Peyer's patch (tissue), 4 donors: ENCODE results near the gene DOK4. TPM values are rescaled to one million over a fixed set of nuclear protein-coding genes. Genes with fewer than 3 reads are reported as not detected.

ENCODE experiments used
- DNase-seq, 3 donors: peaks; one replicate each; pipeline ENCODE4 v3.0.0-alpha.2; 2017 to 2019
- H3K27ac ChIP-seq, 4 donors: fragments of 200-600 bp; sonication (generic); one replicate each; pipeline ENCODE4 v1.5.1; 2016 to 2019
- H3K27me3 ChIP-seq, 2 donors: fragments of 200-600 bp; sonication (generic); one replicate each; pipeline ENCODE4 v1.5.1; 2019
- H3K36me3 ChIP-seq, 3 donors: fragments of 200-600 bp; sonication (generic); one replicate each; pipeline ENCODE4 v1.5.1; 2016 to 2019
- H3K4me1 ChIP-seq, 4 donors: fragments of 200-600 bp; sonication (generic); one replicate each; pipeline ENCODE4 v1.5.1; 2016 to 2019
- H3K4me3 ChIP-seq, 4 donors: fragments of 200-600 bp; sonication (generic); 1 replicate in 3 of 4; 2 replicates in 1 of 4; pipeline ENCODE4 v1.5.1; 2016 to 2019; ENCODE audit warnings: mild to moderate bottlenecking in 1 of 4
- H3K9me3 ChIP-seq, 4 donors: fragments of 200-600 bp; sonication (generic); one replicate each; pipeline ENCODE4 v1.5.1; 2016 to 2019; ENCODE audit warnings: mild to moderate bottlenecking in 1 of 4
- POLR2A ChIP-seq, 2 donors: fragments of 450-650 bp; IDR thresholded peaks; one replicate each; pipeline ENCODE4 v1.5.1; 2017; ENCODE audit warnings: antibody characterized with exemption in 2 of 2, mild to moderate bottlenecking in 2 of 2, moderate library complexity in 2 of 2
- total RNA-seq, 4 donors: library from RNA; depleted of rRNA; stranded (reverse); fragments of >200 nt; gene quantifications; one replicate each; pipeline ENCODE4 v1.1.0, GENCODE V29; 2016
- TF ChIP-seq, protein P1 (sequence below), 6 experiments: fragments of 450-650 bp in 4 of 6; fragments of 200-600 bp in 2 of 6; sonication (generic) in 1 of 6; IDR thresholded peaks; one replicate each; pipeline ENCODE4 v1.5.1; 2017 to 2019; ENCODE audit warnings: antibody characterized with exemption in 6 of 6, mild to moderate bottlenecking in 3 of 6, moderate library complexity in 1 of 6

Gene DOK4
- total RNA-seq, 4 donors from 2014 or later, result 81.7 to 209 (median 189) TPM

DNA sequence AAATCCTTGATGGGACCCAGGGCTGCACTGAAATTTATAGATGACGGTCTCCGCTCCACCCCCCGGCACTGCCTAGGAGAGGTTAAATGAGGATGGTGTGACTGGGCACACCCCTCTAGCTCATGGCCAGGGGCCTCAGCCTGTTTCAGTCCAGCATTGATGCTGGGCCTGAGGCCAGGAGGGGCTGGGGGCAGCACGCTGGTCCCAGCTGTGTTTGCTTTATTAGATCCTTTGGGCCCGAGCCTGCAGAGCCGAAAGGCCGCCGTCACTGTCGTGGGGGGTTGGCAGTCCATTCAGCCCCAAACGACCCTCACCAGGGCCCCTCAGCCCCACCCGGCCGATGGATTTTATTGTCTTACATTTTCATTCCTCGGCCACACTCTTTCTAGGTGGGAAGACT lies 10.8 kb upstream of the DOK4 start:
- DNase-seq, result no peak
- H3K27ac ChIP-seq, result no peak overlapping the region
- H3K36me3 ChIP-seq, result no peaks in the 10 kb centered on the region
- H3K4me3 ChIP-seq, result no peak overlapping the region
- no peaks in the 10 kb centered on the region for H3K9me3 ChIP-seq
- H3K4me1 ChIP-seq, result no peaks in the 10 kb centered on the region
- TF ChIP-seq, protein P1, sequence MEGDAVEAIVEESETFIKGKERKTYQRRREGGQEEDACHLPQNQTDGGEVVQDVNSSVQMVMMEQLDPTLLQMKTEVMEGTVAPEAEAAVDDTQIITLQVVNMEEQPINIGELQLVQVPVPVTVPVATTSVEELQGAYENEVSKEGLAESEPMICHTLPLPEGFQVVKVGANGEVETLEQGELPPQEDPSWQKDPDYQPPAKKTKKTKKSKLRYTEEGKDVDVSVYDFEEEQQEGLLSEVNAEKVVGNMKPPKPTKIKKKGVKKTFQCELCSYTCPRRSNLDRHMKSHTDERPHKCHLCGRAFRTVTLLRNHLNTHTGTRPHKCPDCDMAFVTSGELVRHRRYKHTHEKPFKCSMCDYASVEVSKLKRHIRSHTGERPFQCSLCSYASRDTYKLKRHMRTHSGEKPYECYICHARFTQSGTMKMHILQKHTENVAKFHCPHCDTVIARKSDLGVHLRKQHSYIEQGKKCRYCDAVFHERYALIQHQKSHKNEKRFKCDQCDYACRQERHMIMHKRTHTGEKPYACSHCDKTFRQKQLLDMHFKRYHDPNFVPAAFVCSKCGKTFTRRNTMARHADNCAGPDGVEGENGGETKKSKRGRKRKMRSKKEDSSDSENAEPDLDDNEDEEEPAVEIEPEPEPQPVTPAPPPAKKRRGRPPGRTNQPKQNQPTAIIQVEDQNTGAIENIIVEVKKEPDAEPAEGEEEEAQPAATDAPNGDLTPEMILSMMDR (IDR thresholded peaks at IDR 0.05), result no peak
- no peak for TF ChIP-seq POLR2A (IDR thresholded peaks at IDR 0.05)
- no peaks in the 10 kb centered on the region for H3K27me3 ChIP-seq

DNA sequence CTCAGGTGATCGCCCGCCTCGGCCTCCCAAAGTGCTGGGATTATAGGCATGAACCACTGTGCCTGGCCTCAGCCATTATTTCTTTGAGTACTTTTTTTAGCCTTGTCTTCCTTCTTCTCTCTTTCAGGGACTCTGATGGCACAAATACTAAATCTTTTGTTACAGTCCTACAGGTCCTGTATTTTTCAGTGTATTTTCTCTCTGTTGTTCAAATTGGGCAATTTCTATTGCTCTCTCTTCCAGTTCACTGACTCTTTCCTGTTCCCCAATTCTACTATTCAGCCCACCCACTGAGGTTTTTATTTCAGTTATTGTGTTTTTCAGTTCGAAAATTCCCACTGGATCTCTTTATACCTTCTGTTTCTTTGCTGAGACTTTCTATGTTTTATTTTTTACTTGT lies 7.5 kb upstream of the DOK4 start:
- no peaks in the 10 kb centered on the region for H3K4me1 ChIP-seq
- no peaks in the 10 kb centered on the region for H3K9me3 ChIP-seq
- no peak for TF ChIP-seq POLR2A (IDR thresholded peaks at IDR 0.05)
- TF ChIP-seq, protein P1 (IDR thresholded peaks at IDR 0.05), result no peak
- H3K4me3 ChIP-seq, result no peak overlapping the region
- H3K27me3 ChIP-seq, result no peaks in the 10 kb centered on the region
- H3K27ac ChIP-seq, result no peak overlapping the region
- no peak for DNase-seq
- no peaks in the 10 kb centered on the region for H3K36me3 ChIP-seq

DNA sequence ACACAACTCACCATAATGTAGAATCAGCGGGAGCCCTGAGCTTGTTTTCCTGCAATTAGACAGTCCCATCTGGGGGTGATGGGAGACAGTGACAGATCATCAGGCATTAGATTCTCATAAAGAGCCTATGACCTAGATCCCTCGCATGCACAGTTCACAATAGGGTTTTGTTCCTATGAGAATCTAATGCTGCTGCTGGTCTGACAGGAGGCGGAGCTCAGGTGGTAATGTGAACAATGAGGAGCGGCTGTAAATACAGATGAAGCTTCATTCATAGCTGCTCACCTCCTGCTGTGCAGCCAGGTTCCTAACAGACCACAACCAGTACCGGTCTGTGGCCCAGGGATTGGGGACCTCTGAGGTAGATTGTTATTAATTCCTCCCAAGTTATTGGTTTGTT lies 2.9 kb upstream of the DOK4 start:
- Histone ChIP-seq H3K27me3 (no peaks in the 10 kb centered on the region), H3K27ac (no peak overlapping the region), H3K4me1 (peaks cover 4 to 21% (median 5%) of the 10 kb centered on the region in 4 donors), H3K4me3 (no peak overlapping the region), H3K9me3 (no peaks in the 10 kb centered on the region), H3K36me3 (no peaks in the 10 kb centered on the region)
- DNase-seq, result no peak
- TF ChIP-seq, protein P1 (IDR thresholded peaks at IDR 0.05), result no peak
- no peak for TF ChIP-seq POLR2A (IDR thresholded peaks at IDR 0.05)

DNA sequence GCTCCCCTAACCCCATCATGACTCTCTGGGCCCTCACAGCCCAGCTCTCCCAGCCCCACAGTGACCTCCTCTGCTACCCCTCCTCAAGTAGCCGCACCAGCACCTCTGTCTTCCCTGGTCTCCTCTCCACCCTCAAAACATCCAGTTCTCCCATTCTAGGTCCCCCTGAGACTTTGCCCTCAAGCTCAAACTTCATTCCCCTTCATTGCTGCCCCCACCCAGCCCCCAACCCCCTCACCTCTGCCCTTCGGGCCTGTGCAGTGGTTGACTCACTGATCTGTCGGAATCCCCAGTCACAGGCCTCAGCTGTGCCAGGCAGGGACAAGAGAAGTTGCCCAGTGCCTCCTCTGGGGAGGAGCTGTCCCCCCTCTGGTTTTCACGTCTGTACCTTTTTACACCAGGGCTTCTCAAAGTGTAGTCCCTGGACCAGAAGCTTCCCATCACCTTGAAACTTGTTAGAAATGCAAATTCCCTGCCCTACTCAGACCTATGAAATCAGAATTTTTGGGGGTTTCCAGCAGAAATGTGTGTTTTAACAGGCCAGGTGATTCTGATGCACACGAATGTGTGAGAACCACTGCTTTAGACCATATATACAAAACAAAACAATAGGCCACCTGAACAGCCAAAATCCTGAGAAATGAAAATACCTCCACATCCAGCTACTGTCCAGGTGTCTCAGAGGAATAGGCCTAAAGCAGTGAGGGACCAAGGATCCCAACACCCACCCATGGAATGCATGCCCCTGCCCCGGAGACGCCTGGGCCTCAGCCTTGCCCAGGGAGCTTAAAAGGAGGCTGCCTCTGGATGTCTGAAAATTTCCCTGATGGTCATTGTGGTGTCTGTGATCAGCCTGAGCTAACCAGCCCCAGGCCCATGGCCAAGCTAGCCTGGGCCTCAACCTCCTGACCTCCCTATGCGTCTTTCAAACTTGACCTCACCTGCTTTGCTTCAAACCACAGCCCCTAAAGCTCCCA lies 853 bp upstream of the DOK4 start:
- Histone ChIP-seq H3K36me3 (no peaks in the 10 kb centered on the region), H3K27me3 (no peaks in the 10 kb centered on the region), H3K4me1 (peaks cover 4 to 26% (median 5%) of the 10 kb centered on the region in 4 donors), H3K4me3 (peak overlapping the region in 3 of 4 donors; percentile 69 to 97 (median 74)), H3K27ac (peak overlapping the region in 1 of 4 donors; percentile 89), H3K9me3 (no peaks in the 10 kb centered on the region)
- no peak for DNase-seq
- TF ChIP-seq, protein P1 (IDR thresholded peaks at IDR 0.05), result no peak
- no peak for TF ChIP-seq POLR2A (IDR thresholded peaks at IDR 0.05)

DNA sequence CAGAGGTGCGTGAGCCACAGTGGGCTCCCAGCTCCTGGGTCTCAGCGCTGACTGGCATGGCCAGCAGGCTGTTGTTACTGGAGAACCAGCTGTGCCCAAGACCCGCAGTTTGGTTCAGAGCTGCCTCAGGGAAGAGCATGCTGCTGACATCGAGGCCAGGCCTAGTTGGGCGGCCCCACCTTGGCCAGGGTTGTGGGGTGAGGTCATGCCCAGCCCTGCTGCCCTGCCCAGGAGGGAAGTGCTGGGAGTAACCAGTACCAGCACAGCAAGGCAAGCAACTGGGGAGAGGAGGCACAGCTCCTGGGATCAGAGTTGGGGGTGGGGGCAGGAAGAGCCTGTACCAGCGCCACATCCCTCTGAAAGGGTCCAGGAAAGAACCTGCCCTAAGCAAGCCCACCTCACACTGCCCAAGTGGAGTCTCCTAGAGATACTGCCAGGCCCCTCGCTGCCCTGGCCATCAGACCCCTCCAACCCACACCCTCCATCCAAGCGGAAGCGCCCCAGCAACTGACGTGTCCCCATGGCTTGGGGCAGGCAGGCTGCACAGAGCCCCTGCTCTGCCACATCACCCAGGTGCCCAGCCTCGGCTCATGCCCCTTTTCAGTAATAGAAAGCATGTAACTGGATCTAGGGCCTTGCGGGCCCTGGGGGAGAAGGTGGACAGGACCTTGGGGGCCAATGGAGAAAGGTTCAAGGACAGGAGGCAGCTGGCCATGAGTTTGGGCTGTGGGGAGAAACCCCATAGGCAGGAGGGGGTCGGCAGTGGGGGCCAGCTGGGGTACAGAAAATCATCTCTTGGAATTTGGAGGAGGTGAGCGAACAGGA lies 990 bp downstream of the DOK4 start:
- peak in 2 of 3 donors; percentile 71 to 75 for DNase-seq
- peak; percentile 65 to 79 for TF ChIP-seq POLR2A (IDR thresholded peaks at IDR 0.05)
- TF ChIP-seq, protein P1 (IDR thresholded peaks at IDR 0.05), result no peak
- peaks cover 4 to 33% (median 5%) of the 10 kb centered on the region in 4 donors for H3K4me1 ChIP-seq

More for the DNA sequence above, 990 bp downstream of the DOK4 start:
- peak overlapping the region; percentile 26 to 89 (median 79) for H3K27ac ChIP-seq
- H3K27me3 ChIP-seq, result no peaks in the 10 kb centered on the region
- no peaks in the 10 kb centered on the region for H3K36me3 ChIP-seq
- H3K9me3 ChIP-seq, result no peaks in the 10 kb centered on the region
- H3K4me3 ChIP-seq, result peak overlapping the region; percentile 58 to 97 (median 72)
